PC-9 (cell line): ENCODE measurements around the gene USP49. TPM values are rescaled to one million over a fixed set of nuclear protein-coding genes. Genes with fewer than 3 reads are reported as not detected.

Experiments used
- BruUV-seq: library from RNA; stranded (reverse); fragments of 400-500 nt; replicated peaks from 2 replicates; lab custom pipeline; 2021; lab: Mats Ljungman, UMichigan
- CTCF ChIA-PET: fragments of 300-600 bp; sonication (Branson Sonifier 250); formaldehyde crosslinking; loops from one replicate; lab custom pipeline; 2022; ENCODE audit warnings: antibody characterized with exemption; lab: Charles Lee
- POLR2A ChIA-PET: fragments of 300-600 bp; sonication (Branson Sonifier 250); formaldehyde crosslinking; loops from one replicate; lab custom pipeline; 2022; ENCODE audit warnings: antibody characterized with exemption; ENCODE audit not compliant: unreplicated experiment; lab: Charles Lee
- DNase-seq, 2 experiments: peaks; one replicate each; pipeline versions ENCODE4 v3.0.0 to v3.0.0-alpha.2; 2015 to 2022; ENCODE audit warnings: mixed read lengths in 1 of 2
- H2AFZ ChIP-seq: fragments of 200-600 bp; sonication (generic); 2 replicates; pipeline ENCODE4 v1.8.1; 2017; ENCODE audit warnings: antibody characterized with exemption
- H3F3A ChIP-seq: fragments of 200-600 bp; sonication (generic); 2 replicates; pipeline ENCODE4 v1.8.1; 2017; ENCODE audit warnings: antibody characterized with exemption, mild to moderate bottlenecking, low read depth; ENCODE audit not compliant: insufficient read depth
- H3K27ac ChIP-seq: fragments of 200-600 bp; sonication (generic); 2 replicates; pipeline ENCODE4 v1.6.1; 2016; ENCODE audit warnings: mixed run types
- H3K27me3 ChIP-seq: fragments of 200-600 bp; sonication (generic); 2 replicates; pipeline ENCODE4 v1.6.1; 2016; ENCODE audit warnings: low read depth, mixed run types; ENCODE audit not compliant: insufficient read depth
- H3K36me3 ChIP-seq: fragments of 200-600 bp; sonication (generic); 2 replicates; pipeline ENCODE4 v1.6.1; 2016; ENCODE audit warnings: low read depth, mixed run types
- H3K4me1 ChIP-seq: fragments of 200-600 bp; sonication (generic); replicated peaks from 2 replicates; pipeline ENCODE4 v1.6.1; 2016; ENCODE audit warnings: mixed run types; ENCODE audit not compliant: insufficient read depth
- H3K4me2 ChIP-seq: fragments of 200-600 bp; sonication (generic); 2 replicates; pipeline ENCODE4 v1.6.1; 2017; ENCODE audit warnings: mixed run types
- H3K4me3 ChIP-seq: fragments of 200-600 bp; sonication (generic); 2 replicates; pipeline ENCODE4 v1.6.1; 2016; ENCODE audit warnings: mixed run types
- H3K79me2 ChIP-seq: fragments of 200-600 bp; sonication (generic); 2 replicates; pipeline ENCODE4 v1.6.1; 2017; ENCODE audit warnings: low read depth, mixed run types
- H3K9me2 ChIP-seq: fragments of 200-600 bp; sonication (generic); 2 replicates; pipeline ENCODE4 v1.8.1; 2017; ENCODE audit warnings: mild to moderate bottlenecking; ENCODE audit not compliant: insufficient read depth
- H3K9me3 ChIP-seq: fragments of 200-600 bp; sonication (generic); 2 replicates; pipeline ENCODE4 v1.8.1; 2016; ENCODE audit warnings: low read depth; ENCODE audit not compliant: insufficient read depth
- H4K20me1 ChIP-seq: fragments of 200-600 bp; sonication (generic); 2 replicates; pipeline ENCODE4 v1.8.1; 2017; ENCODE audit not compliant: insufficient read depth
- CTCF ChIP-seq: fragments of 200-600 bp; sonication (generic); conservative IDR thresholded peaks from 2 replicates; pipeline ENCODE4 v1.6.1; 2017; ENCODE audit warnings: mixed run types, antibody characterized with exemption, mild to moderate bottlenecking, moderate library complexity
- EZH2 ChIP-seq: fragments of 200-600 bp; sonication (generic); IDR thresholded peaks from 2 replicates; pipeline ENCODE4 v1.8.0; 2017; ENCODE audit warnings: antibody characterized with exemption, low read depth
- intact Hi-C: fragments of 100-400 bp; cut with micrococcal nuclease; formaldehyde crosslinking; loops from one replicate; pipeline ENCODE4 v1.10.0; 2022; ENCODE audit not compliant: unreplicated experiment
- total RNA-seq: library from RNA; stranded (reverse); gene quantifications from 2 replicates; pipeline ENCODE4 v1.2.3, GENCODE V29; 2021

Gene USP49
- total RNA-seq, 1 experiment from 2014 or later = 10.9 TPM

DNA sequence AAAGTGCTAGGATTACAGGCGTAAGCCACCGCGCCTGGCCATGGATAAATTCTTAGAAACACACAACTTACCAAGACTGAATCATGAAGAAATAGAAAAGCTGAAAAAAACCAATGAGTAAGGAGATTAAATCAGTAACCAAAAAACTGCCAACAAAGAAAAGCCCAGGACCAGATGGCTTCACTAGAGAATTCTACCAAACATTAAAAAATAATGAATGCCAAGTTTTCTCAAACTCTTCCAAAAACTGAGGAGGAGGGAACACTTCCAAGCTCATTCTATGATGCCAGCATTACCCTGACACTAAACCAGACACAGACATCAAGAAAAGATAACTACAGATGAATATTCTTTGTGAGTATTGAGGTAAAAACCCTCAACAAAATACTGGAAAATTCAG lies 44.3 kb downstream of the USP49 start:
- BruUV-seq = no TSS peak
- POLR2A ChIA-PET = interaction anchor here (0.6 kb wide), 1 partner anchor 745 kb away, joined by 3 read pairs; no protein-coding TSS in a partner anchor

DNA sequence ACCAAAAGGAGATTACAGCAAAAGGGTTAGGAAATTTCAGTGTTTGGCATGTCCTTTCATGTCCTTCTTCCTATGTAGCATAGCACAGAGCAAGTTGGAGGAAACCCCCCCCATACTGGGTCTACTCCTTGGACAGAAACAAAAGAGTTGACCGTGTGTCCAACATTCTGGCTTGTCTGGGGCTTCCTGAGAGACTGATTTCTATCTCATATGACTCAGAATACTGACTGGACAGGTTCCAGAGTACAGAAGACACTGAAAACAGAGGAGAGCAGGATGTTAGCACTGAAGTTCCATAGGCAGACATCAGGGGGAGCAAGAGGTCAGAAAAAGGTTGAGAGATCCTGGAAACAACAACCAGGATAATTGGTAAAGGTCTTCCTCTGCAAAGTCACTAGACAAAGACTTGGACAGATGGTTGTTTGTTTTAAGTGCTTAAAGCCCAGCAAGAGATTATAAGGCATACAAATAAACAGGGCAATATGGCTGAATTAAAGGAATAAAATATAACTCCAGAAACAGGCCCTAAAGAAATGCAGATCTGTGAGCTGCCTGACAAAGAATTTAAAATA lies 48.4 kb downstream of the USP49 start:
- no peaks in the 10 kb centered on the region for H3K9me3 ChIP-seq

More for the DNA sequence above, 44.3 kb downstream of the USP49 start:
- Histone ChIP-seq H3F3A (peaks cover 12% of the 10 kb centered on the region), H3K4me1 (peaks cover 7% of the 10 kb centered on the region), H3K27me3 (no peaks in the 10 kb centered on the region), H3K36me3 (no peaks in the 10 kb centered on the region), H3K27ac (no peak overlapping the region), H3K9me2 (no peaks in the 10 kb centered on the region), H2AFZ (no peak overlapping the region), H3K4me2 (no peak overlapping the region), H3K9me3 (no peaks in the 10 kb centered on the region), H3K79me2 (no peaks in the 10 kb centered on the region), H3K4me3 (no peak overlapping the region), H4K20me1 (no peaks in the 10 kb centered on the region)
- CTCF ChIA-PET = no interaction called here
- no peak for DNase-seq
- intact Hi-C loops = no loop called here
- TF ChIP-seq EZH2 (no peak), CTCF (no peak)

GRCh38 chr6:41843178-41843577 lies 52.0 kb downstream of the USP49 start:
- no peaks in the 10 kb centered on the region for H3K79me2 ChIP-seq
- no peak overlapping the region for H3K4me3 ChIP-seq
- peaks cover 9% of the 10 kb centered on the region for H3K4me1 ChIP-seq
- H2AFZ ChIP-seq = no peak overlapping the region
- H3K4me2 ChIP-seq = no peak overlapping the region
- H3K9me3 ChIP-seq = no peaks in the 10 kb centered on the region
- TF ChIP-seq EZH2 (no peak), CTCF (no peak)
- H3K36me3 ChIP-seq = no peaks in the 10 kb centered on the region
- H3F3A ChIP-seq = peaks cover 16% of the 10 kb centered on the region; the same call in 1 of the 2 replicates
- no TSS peak for BruUV-seq
- H3K27ac ChIP-seq = no peak overlapping the region
- CTCF ChIA-PET = no interaction called here
- POLR2A ChIA-PET = no interaction called here
- H3K27me3 ChIP-seq = no peaks in the 10 kb centered on the region
- intact Hi-C loops = no loop called here
- H4K20me1 ChIP-seq = no peaks in the 10 kb centered on the region
- no peaks in the 10 kb centered on the region for H3K9me2 ChIP-seq
- no peak for DNase-seq

More for the DNA sequence above, 48.4 kb downstream of the USP49 start:
- no peaks in the 10 kb centered on the region for H3K9me2 ChIP-seq
- BruUV-seq = no TSS peak
- ChIA-PET CTCF (interaction anchor here (0.5 to 1.3 kb wide), 4 partner anchors 15 to 394 kb away, joined by 3 to 4 read pairs (median 3); no protein-coding TSS in a partner anchor), POLR2A (no interaction called here)
- TF ChIP-seq CTCF = peak; percentile 85
- no peak for TF ChIP-seq EZH2
- no peaks in the 10 kb centered on the region for H3K36me3 ChIP-seq
- no peak overlapping the region for H2AFZ ChIP-seq
- no peaks in the 10 kb centered on the region for H3K27me3 ChIP-seq
- peaks cover 16% of the 10 kb centered on the region for H3F3A ChIP-seq
- no peak overlapping the region for H3K4me3 ChIP-seq
- intact Hi-C loops = loop anchor here (1.0 to 2.0 kb wide), 2 partner anchors 74 to 199 kb away; partner anchors contain the start of genes BYSL and MED20
- no peaks in the 10 kb centered on the region for H4K20me1 ChIP-seq
- H3K4me1 ChIP-seq = peaks cover 9% of the 10 kb centered on the region
- peak overlapping the region; percentile 51 for H3K4me2 ChIP-seq
- DNase-seq = peak; percentile 79 to 93
- H3K79me2 ChIP-seq = no peaks in the 10 kb centered on the region
- peak overlapping the region; percentile 56 for H3K27ac ChIP-seq
